Esophagus muscularis mucosa (tissue), 3 donors: ENCODE measurements around the gene PIP4P1.

ENCODE experiments used
- POLR2AphosphoS5 ChIP-seq, 2 donors: sonication (generic); formaldehyde crosslinking; IDR thresholded peaks; one replicate each; pipeline ENCODE4 v1.6.1; 2017; ENCODE audit warnings: antibody characterized with exemption in 2 of 2
- TF ChIP-seq, protein P1 (sequence below), 3 experiments: fragments of 200-600 bp in 2 of 3; fragments of 450-650 bp in 1 of 3; sonication (generic) in 2 of 3; IDR thresholded peaks; one replicate each; pipeline ENCODE4 v1.5.1; 2017 to 2019; ENCODE audit warnings: antibody characterized with exemption in 3 of 3, mild to moderate bottlenecking in 2 of 3, moderate library complexity in 1 of 3

DNA sequence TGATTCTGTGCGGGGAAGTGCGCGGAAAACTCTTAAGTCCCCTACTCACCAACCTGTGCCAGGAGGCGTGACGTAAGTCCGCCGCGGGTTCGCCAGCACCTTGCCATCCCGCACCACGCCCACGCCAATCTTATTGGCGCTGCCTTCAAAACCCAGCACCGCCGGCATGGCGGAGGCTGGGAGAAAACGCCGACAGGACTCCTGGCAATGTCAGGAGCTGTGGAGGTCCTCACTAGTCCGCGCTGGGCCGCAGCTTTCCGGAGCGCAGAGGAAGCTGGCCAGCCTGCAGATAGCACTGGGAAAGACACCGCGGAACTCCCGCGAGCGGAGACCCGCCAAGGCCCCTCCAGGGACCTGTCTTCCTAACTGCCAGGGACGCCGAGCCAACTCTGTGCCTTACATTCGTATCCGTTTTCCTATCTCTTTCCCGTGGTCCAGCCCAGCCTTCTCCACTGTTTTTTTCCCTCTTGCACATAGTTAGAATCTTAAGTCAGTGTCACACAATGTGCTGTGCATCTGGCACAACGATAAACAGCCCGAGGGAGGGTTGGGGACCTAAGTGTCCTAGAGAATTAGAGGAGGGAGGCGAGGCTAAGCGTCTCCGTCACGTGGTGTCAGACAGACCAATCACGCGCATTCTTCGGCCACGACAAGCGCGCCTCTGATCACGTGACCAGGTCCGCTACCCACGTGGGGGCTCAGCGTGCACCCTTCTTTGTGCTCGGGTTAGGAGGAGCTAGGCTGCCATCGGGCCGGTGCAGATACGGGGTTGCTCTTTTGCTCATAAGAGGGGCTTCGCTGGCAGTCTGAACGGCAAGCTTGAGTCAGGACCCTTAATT, 6.5 kb downstream of the PIP4P1 start, which contains the start of the genes APEX1 and OSGEP:
- TF ChIP-seq, protein P1, sequence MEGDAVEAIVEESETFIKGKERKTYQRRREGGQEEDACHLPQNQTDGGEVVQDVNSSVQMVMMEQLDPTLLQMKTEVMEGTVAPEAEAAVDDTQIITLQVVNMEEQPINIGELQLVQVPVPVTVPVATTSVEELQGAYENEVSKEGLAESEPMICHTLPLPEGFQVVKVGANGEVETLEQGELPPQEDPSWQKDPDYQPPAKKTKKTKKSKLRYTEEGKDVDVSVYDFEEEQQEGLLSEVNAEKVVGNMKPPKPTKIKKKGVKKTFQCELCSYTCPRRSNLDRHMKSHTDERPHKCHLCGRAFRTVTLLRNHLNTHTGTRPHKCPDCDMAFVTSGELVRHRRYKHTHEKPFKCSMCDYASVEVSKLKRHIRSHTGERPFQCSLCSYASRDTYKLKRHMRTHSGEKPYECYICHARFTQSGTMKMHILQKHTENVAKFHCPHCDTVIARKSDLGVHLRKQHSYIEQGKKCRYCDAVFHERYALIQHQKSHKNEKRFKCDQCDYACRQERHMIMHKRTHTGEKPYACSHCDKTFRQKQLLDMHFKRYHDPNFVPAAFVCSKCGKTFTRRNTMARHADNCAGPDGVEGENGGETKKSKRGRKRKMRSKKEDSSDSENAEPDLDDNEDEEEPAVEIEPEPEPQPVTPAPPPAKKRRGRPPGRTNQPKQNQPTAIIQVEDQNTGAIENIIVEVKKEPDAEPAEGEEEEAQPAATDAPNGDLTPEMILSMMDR (IDR thresholded peaks at IDR 0.05) = no peak
- TF ChIP-seq POLR2AphosphoS5 (IDR thresholded peaks at IDR 0.05) = peak; percentile 95 to 98
